Raji (cell line): Measurements from ENCODE around the gene FIG4.

Experiments used
- POLR2A ChIP-seq: IDR thresholded peaks from 2 replicates; pipeline ENCODE4 v1.6.1; 2011; ENCODE audit warnings: low read depth, low read length, control low read depth; ENCODE audit not compliant: insufficient read depth

Gene FIG4

DNA sequence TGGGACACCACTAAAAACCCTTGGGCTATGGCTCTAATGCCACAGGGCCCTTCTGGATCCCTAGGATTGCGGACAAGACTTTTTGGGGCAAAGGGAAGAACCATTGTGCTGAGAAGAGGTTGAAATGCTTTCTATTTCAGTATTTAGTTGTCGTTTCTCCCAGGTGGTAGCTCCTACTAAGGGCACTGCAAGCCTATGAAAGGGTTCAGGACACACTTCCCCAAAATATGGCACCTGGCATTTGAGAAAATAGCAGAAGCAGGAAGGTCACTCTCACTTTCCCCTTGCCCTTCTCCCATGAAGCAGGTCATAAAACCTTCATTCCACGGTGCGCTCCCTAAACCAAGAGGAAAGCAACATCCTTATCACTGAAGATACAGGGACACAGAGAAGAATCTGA is 161.6 kb downstream of the FIG4 start:
- no peak for TF ChIP-seq POLR2A

GRCh38 chr6:109853426-109853825 is 162.3 kb downstream of the FIG4 start:
- no peak for TF ChIP-seq POLR2A

GRCh38 chr6:109853951-109854350 is 162.9 kb downstream of the FIG4 start:
- TF ChIP-seq POLR2A = no peak

- TF ChIP-seq POLR2A = no peak
Measured at GRCh38 chr6:109854541-109855308, 163.6 kb downstream of the FIG4 start.

- TF ChIP-seq POLR2A = no peak
Measured at GRCh38 chr6:109861946-109862345, 170.8 kb downstream of the FIG4 start.

- no peak for TF ChIP-seq POLR2A
Measured at GRCh38 chr6:109864050-109864449, 173.0 kb downstream of the FIG4 start.

DNA sequence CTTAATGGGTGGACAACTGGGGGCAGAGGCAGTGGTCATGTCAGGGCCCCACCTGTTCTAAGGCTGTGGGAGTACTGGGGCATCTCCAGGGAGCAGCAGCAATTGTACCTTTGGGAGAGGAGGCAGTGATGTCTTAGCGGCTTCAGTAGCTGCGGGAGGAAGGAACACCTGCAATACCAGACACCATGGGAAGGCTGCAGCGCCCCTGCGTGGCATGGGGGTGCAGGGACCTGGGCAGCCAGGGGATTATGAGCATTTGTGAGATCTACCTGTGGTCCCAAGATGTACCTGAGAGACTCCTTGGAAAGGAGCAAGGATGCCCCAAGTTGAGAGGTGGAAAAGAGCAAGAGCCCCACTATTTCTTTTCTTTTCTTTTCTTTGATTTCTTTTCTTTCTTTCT is 174.9 kb downstream of the FIG4 start:
- TF ChIP-seq POLR2A = no peak

GRCh38 chr6:109867009-109867969 is 176.2 kb downstream of the FIG4 start:
- no peak for TF ChIP-seq POLR2A

DNA sequence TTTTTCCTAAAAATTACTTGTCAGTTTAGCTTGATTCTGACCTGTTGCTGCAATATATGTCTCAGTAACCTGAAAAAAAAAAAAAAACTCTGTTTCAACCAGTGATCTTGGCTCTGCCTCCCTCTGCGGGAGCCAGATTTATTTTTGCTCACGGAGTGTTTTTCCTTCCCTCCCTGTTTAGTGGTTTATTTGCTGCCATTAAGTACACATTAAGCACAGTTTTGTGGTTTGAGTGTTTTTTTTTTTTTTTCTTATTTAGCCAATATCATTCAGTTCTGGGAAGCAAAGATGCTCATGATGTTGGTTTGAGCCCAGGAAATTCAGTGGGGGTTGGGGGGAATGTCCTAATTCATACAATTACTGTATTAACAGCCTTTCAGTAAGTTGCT is 176.9 kb downstream of the FIG4 start:
- no peak for TF ChIP-seq POLR2A

DNA sequence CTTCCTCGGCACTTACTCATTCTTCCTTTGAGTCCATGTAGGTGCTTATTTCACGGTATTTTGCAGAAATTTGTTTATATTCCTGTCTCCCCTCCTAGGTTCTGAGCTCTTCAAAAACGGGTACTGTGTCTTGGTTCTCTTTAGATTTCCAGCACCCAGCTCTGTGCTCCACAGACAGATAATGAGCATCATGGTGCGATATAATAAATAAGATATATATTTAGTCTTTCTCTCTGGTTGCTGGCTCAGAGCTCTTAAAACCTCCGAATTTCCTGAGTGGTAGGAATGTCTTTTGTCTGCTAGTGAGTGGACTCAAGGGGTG is 179.0 kb downstream of the FIG4 start:
- no peak for TF ChIP-seq POLR2A

GRCh38 chr6:109872549-109872948 is 181.5 kb downstream of the FIG4 start:
- no peak for TF ChIP-seq POLR2A

DNA sequence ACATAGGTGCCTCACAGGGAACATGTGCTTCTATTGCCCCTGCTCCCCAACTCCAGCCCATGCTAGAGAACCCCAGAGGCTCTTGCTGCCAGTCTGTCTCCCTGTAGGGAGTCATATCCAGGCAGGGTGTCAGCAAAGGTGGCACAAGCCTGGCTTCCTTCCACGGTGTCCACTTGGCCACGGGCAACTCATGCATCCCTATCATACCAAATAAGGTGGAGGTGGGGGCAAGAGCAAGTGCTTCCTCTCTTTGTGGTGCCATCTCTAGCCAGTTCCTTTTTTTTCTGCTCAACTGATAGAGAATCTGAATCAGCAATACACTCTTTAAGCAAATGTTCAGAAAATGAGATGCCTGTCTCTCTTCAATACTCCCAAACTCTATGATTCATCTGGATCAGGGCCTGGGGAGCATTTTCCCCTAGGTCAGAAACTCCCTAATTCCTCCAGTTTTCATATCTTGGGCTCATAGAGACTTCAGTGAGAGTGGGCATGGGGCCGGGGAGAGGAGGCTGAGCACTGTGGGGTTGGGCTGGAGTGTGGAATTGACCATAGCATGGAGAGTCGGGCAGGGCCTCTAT is 182.0 kb downstream of the FIG4 start:
- no peak for TF ChIP-seq POLR2A

DNA sequence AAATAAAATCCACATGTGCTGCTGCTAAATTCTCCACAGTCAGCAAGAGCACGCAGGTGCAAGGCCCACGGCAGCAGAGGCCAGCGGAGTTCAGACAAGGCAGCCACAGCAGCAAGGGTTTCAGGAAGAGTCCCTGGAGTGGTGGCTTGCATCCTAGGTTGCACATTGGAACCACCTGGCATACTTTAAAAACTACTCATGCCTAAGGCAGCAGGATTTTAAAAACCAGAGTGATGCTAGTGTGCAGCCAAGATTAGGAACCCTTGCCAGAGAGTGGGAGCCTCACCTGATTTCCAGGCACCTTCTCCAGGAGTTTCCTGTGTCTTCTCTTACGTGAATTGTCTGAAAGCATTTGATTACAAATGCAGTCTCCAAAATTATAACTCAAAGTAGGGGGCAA is 183.0 kb downstream of the FIG4 start:
- no peak for TF ChIP-seq POLR2A

- TF ChIP-seq POLR2A = no peak
Measured at GRCh38 chr6:109874621-109875020, 183.5 kb downstream of the FIG4 start.
